GM12878 (cell line): Measurements from ENCODE around the gene IER3.
A peak's percentile ranks its signal among the peaks of the same experiment; 100 is the strongest.

Source experiments
- ATF3 ChIP-seq: IDR thresholded peaks from 2 replicates; pipeline ENCODE4 v1.6.1; 2011; ENCODE audit warnings: low read depth, mild to moderate bottlenecking, low read length, moderate library complexity, borderline replicate concordance; ENCODE audit errors: extremely low read depth
- CTCF ChIP-seq, 3 experiments: IDR thresholded peaks in 2 of 3; conservative IDR thresholded peaks in 1 of 3; 2 replicates each; pipeline ENCODE4 v1.5.1; 2011; ENCODE audit warnings: low read depth in 3 of 3, low read length in 3 of 3, mild to moderate bottlenecking in 3 of 3, control low read depth in 2 of 3, moderate library complexity in 2 of 3, inconsistent platforms in 1 of 3, mixed read lengths in 1 of 3; ENCODE audit not compliant: control insufficient read depth in 2 of 3, insufficient read depth in 1 of 3; ENCODE audit errors: extremely low read depth in 1 of 3
- EZH2 ChIP-seq: IDR thresholded peaks from 2 replicates; pipeline ENCODE4 v1.6.1; 2012; ENCODE audit warnings: low read depth, mild to moderate bottlenecking, control low read depth, inconsistent platforms, low read length, borderline replicate concordance; ENCODE audit not compliant: control insufficient read depth
- JUNB ChIP-seq: IDR thresholded peaks from 2 replicates; pipeline ENCODE4 v1.6.1; 2016; ENCODE audit warnings: antibody characterized with exemption, mild to moderate bottlenecking
- POLR2A ChIP-seq: IDR thresholded peaks from 2 replicates; pipeline ENCODE4 v1.6.1; 2011; ENCODE audit warnings: low read depth, mild to moderate bottlenecking, low read length
- POLR2AphosphoS5 ChIP-seq: IDR thresholded peaks from 2 replicates; pipeline ENCODE4 v1.6.1; 2011; ENCODE audit warnings: mild to moderate bottlenecking, low read length, inconsistent platforms
- RFX5 ChIP-seq: IDR thresholded peaks from 2 replicates; pipeline ENCODE4 v1.6.1; 2011; ENCODE audit warnings: low read depth, low read length, improper control_type of control experiment
- SIN3A ChIP-seq: IDR thresholded peaks from 2 replicates; pipeline ENCODE4 v1.6.1; 2012; ENCODE audit warnings: low read depth, low read length, improper control_type of control experiment
- TCF12 ChIP-seq: IDR thresholded peaks from 2 replicates; pipeline ENCODE4 v1.6.1; 2011; ENCODE audit warnings: low read depth, mild to moderate bottlenecking, low read length
- ZNF687 ChIP-seq: fragments of 450-650 bp; IDR thresholded peaks from 2 replicates; pipeline ENCODE4 v1.6.1; 2017; ENCODE audit warnings: mild to moderate bottlenecking, moderate library complexity
- TF ChIP-seq, protein P1 (sequence below): IDR thresholded peaks from 2 replicates; pipeline ENCODE4 v1.6.1; 2011; ENCODE audit warnings: mild to moderate bottlenecking, low read depth, low read length, moderate library complexity; ENCODE audit not compliant: insufficient replicate concordance
- TF ChIP-seq, protein P2 (sequence below): IDR thresholded peaks from 2 replicates; pipeline ENCODE4 v1.6.1; 2011; ENCODE audit warnings: borderline replicate concordance, low read depth, mild to moderate bottlenecking, moderate library complexity, mixed read lengths, low read length; ENCODE audit not compliant: insufficient read depth; ENCODE audit errors: extremely low read length

DNA sequence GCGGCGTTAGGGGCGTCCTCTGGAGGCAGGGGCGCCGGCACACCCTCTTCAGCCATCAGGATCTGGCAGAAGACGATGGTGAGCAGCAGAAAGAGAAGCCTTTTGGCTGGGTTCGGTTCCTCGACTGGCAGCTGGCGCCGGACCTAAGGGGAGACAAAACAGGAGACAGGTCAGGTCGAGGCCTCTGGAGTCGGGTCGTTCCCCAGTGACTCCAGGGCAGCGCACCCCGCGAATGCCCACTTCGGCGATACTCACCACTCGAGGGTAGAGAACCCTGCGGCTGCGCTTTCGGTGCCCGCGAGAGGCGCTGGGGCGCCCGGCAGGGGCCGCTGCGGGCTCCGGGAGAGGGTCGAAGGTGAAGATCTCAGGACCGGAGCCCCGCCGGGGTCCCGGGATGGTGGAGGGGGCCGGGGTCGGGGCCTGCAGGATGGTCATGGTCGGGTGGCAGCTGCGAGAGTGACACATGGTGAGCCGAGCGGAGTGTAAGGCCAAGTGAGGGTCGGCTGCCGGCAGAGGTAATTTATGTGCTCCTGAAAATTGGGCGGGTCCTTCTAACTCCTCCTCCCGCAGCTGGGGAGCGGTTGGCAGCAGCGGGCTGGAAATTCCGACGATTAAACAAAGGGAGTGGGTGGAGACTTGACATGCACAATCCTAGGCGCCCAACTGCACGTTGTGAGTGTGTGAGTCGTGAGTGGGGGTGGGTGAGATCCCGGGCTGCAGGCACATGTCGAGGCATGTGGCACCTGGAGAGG, at the start of gene IER3:
- TF ChIP-seq POLR2AphosphoS5 (peak; percentile 98), EZH2 (no peak), ATF3 (no peak), CTCF (IDR thresholded peaks at IDR 0.05 in 2 of 3, conservative IDR thresholded peaks at IDR 0.05 in 1 of 3; ENCODE audit: control insufficient read depth in 2 of 3, extremely low read depth in 1 of 3, insufficient read depth in 1 of 3, low read depth in 3 of 3, low read length in 3 of 3) (peak; percentile 60 to 83 (median 73)), RFX5 (no peak), SIN3A (no peak), ZNF687 (peak; percentile 96), TCF12 (peak; percentile 93), JUNB (no peak), POLR2A (peak; percentile 98)
- TF ChIP-seq, protein P1, sequence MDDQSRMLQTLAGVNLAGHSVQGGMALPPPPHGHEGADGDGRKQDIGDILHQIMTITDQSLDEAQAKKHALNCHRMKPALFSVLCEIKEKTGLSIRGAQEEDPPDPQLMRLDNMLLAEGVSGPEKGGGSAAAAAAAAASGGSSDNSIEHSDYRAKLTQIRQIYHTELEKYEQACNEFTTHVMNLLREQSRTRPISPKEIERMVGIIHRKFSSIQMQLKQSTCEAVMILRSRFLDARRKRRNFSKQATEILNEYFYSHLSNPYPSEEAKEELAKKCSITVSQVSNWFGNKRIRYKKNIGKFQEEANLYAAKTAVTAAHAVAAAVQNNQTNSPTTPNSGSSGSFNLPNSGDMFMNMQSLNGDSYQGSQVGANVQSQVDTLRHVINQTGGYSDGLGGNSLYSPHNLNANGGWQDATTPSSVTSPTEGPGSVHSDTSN: peak; percentile 73
- TF ChIP-seq, protein P2, sequence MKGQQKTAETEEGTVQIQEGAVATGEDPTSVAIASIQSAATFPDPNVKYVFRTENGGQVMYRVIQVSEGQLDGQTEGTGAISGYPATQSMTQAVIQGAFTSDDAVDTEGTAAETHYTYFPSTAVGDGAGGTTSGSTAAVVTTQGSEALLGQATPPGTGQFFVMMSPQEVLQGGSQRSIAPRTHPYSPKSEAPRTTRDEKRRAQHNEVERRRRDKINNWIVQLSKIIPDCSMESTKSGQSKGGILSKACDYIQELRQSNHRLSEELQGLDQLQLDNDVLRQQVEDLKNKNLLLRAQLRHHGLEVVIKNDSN: no peak
